Kidney (tissue), 14 donors: ENCODE measurements around the gene TXNRD1. TPM values are rescaled to one million over a fixed set of nuclear protein-coding genes. Genes with fewer than 3 reads are reported as not detected.

ENCODE experiments used
- DNase-seq, 5 donors: peaks; one replicate each; pipeline ENCODE4 v3.0.0-alpha.2; 2013 to 2020
- FAIRE-seq: peaks from 2 replicates; lab custom pipeline; 2012; peaks lifted over from hg19 to GRCh38; lab: Jason Lieb, UNC
- H3K27ac ChIP-seq, 2 donors: one replicate each; pipeline ENCODE4 v1.7.0; 2013; ENCODE audit warnings: low read depth in 2 of 2, low read length in 2 of 2, inconsistent platforms in 1 of 2
- H3K27me3 ChIP-seq: one replicate; pipeline ENCODE4 v1.7.1; 2013; ENCODE audit warnings: low read length, inconsistent platforms; ENCODE audit not compliant: control insufficient read depth, insufficient read depth
- H3K36me3 ChIP-seq, 3 donors: one replicate each; pipeline versions ENCODE4 v1.7.0 to v1.7.1; 2013; ENCODE audit warnings: low read length in 3 of 3, control low read depth in 1 of 3, inconsistent platforms in 1 of 3; ENCODE audit not compliant: insufficient read depth in 3 of 3, control insufficient read depth in 2 of 3
- H3K4me1 ChIP-seq, 3 donors: one replicate each; pipeline versions ENCODE4 v1.7.0 to v1.7.1; 2013; ENCODE audit warnings: low read length in 3 of 3, inconsistent platforms in 1 of 3, low read depth in 1 of 3; ENCODE audit not compliant: control insufficient read depth in 2 of 3, insufficient read depth in 2 of 3
- H3K4me3 ChIP-seq, 3 donors: one replicate each; pipeline versions ENCODE4 v1.7.0 to v1.8.1; 2013; ENCODE audit warnings: low read length in 3 of 3, control low read depth in 1 of 3, inconsistent platforms in 1 of 3
- H3K9ac ChIP-seq, 3 donors: one replicate each; pipeline versions ENCODE4 v1.7.0 to v1.7.1; 2013; ENCODE audit warnings: low read length in 3 of 3, control low read depth in 1 of 3, inconsistent platforms in 1 of 3
- H3K9me3 ChIP-seq, 3 donors: one replicate each; pipeline versions ENCODE4 v1.7.0 to v1.7.1; 2013; ENCODE audit warnings: low read length in 3 of 3, control low read depth in 1 of 3, inconsistent platforms in 1 of 3; ENCODE audit not compliant: control insufficient read depth in 2 of 3, insufficient read depth in 1 of 3
- intact Hi-C: fragments of 100-400 bp; cut with DNase I; formaldehyde crosslinking; loops from one replicate; pipeline ENCODE4 v1.11.1; 2022
- polyA plus RNA-seq: library from polyadenylated mRNA; stranded (reverse); fragments of 350-450 nt; fragmentation: Illumina TruSeq; extraction: RNeasy Lipid Tissue Mini Kit (QIAGEN cat#74804); gene quantifications from one replicate; pipeline ENCODE4 v1.2.3, GENCODE V29; 2014; ENCODE audit warnings: low read depth, low replicate concordance; ENCODE audit not compliant: insufficient read depth
- total RNA-seq: library from RNA; stranded (reverse); fragmentation: NEBNext Ultra II Directional; extraction: Animal tissue kit (Norgen Biotek cat#: 25700); gene quantifications from one replicate; pipeline ENCODE4 v1.2.1, GENCODE V29; 2021
- TF ChIP-seq, protein P1 (sequence below): IDR thresholded peaks from 3 replicates; pipeline ENCODE4 v1.5.1; 2012; ENCODE audit warnings: mild to moderate bottlenecking, moderate library complexity, borderline replicate concordance; ENCODE audit not compliant: insufficient read depth; ENCODE audit errors: extremely low read depth
- donor health status: control.
- donor health status: control.
- donor health status: control.
- donor health status: control.
- donor health status: control.
- donor health status: DM: yes; HTN: yes; CAD: no.
- donor health status: Normal renal cell carcinoma (clear cell type).

Gene TXNRD1
- total and polyA plus RNA-seq, 2 donors from 2014 or later = 45.0 to 73.2 TPM

DNA sequence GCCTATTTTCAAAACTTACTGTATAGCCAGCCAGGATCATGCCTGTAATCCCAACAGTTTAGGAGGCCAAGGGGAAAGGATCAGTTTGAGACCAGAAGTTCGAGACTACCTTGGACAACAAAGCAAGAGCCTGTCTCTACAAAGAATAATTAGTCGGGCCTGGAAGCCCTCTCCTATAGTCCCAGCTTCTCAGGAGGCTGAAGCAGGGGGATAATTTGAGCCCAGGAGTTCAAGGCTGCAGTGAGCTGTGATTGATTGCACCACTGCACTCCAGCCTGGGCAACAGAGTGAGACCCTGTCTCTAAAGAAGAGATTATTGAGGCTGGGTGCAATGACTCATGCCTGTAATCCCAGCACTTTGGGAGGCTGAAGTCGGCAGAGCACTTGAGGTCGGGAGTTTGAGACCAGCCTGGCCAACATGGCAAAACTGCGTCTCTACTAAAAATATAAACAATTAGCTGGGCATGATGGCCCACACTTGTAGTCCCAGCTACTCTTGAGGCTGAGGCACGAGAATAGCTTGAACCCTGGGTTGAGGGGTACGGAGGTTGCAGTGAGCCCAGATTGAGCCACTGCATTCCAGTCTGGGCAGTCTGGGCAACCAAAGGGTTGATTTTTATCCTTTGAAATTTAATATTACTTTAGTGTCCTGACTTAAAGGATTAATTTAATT lies 102.1 kb downstream of the TXNRD1 start:
- H3K36me3 ChIP-seq = peaks cover 13 to 46% (median 20%) of the 10 kb centered on the region in 3 donors
- H3K27me3 ChIP-seq = no peaks in the 10 kb centered on the region
- no peak overlapping the region for H3K9ac ChIP-seq
- no peak for FAIRE-seq
- no peaks in the 10 kb centered on the region for H3K4me1 ChIP-seq
- TF ChIP-seq, protein P1, sequence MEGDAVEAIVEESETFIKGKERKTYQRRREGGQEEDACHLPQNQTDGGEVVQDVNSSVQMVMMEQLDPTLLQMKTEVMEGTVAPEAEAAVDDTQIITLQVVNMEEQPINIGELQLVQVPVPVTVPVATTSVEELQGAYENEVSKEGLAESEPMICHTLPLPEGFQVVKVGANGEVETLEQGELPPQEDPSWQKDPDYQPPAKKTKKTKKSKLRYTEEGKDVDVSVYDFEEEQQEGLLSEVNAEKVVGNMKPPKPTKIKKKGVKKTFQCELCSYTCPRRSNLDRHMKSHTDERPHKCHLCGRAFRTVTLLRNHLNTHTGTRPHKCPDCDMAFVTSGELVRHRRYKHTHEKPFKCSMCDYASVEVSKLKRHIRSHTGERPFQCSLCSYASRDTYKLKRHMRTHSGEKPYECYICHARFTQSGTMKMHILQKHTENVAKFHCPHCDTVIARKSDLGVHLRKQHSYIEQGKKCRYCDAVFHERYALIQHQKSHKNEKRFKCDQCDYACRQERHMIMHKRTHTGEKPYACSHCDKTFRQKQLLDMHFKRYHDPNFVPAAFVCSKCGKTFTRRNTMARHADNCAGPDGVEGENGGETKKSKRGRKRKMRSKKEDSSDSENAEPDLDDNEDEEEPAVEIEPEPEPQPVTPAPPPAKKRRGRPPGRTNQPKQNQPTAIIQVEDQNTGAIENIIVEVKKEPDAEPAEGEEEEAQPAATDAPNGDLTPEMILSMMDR = no peak
- H3K27ac ChIP-seq = no peak overlapping the region
- no peak overlapping the region for H3K4me3 ChIP-seq
- DNase-seq = no peak
- intact Hi-C loops = no loop called here
- H3K9me3 ChIP-seq = no peaks in the 10 kb centered on the region

DNA sequence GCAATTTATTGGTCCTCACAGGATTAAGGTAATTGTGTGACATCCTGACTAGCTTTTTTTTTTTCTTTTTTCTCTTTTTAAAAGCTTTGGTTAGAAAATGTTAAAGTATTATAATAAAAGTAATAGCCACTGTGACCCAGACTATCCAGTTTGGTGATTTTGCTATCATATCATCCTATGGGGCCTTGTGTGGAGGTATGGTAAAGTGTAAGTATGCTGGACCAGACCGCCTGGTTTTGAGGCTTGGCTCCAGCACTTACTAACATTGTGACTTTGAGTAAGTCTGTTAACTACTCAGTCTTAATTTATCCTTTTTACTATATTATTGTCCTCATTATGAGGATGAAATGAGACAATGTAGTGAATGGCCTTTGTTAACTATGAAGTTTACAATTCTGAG lies 103.4 kb downstream of the TXNRD1 start:
- FAIRE-seq (no peak), DNase-seq (no peak)
- H3K36me3 ChIP-seq = peaks cover 7 to 33% (median 17%) of the 10 kb centered on the region in 3 donors
- intact Hi-C loops = no loop called here
- H3K27me3 ChIP-seq = no peaks in the 10 kb centered on the region
- no peaks in the 10 kb centered on the region for H3K4me1 ChIP-seq
- H3K9me3 ChIP-seq = no peaks in the 10 kb centered on the region
- no peak overlapping the region for H3K4me3 ChIP-seq
- TF ChIP-seq, protein P1 = no peak
- H3K27ac ChIP-seq = no peak overlapping the region
- H3K9ac ChIP-seq = no peak overlapping the region

DNA sequence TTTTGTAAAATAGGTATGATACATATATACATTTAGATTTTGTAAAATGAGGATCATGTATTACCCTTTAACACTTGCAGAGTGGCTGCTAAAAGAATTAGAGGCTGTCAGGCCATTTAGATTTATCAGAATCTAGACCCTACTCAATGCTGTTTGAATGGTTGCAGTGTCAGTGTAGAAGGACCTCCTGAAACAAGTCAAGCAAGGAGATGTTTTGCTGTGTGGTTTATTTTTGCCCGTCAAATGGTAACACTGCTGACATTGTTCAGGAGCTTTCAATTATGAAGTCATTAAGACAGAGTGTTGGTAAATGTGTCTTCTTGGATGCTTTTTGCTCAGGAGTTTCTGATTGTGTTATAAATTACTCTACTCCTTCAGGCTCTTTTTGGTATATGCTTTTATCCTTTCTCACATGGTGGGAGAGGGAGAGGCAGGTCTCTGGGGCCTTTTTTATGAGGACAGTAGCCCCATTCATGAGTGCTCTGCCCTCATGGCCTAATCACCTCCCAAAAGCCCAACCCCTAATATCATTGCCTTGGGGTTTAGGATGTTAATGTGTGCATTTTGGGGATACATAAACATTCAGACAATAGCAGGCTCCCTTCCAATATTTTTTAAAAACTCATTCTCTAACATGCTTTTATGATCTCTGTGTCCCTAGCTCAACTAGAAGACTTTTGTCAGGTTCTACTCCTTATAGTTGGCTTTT lies 104.5 kb downstream of the TXNRD1 start:
- H3K4me1 ChIP-seq = no peaks in the 10 kb centered on the region
- no peak overlapping the region for H3K27ac ChIP-seq
- peaks cover 4 to 28% (median 11%) of the 10 kb centered on the region in 3 donors for H3K36me3 ChIP-seq
- FAIRE-seq (no peak), DNase-seq (no peak)
- H3K4me3 ChIP-seq = no peak overlapping the region
- intact Hi-C loops = no loop called here
- TF ChIP-seq, protein P1 = no peak
- no peaks in the 10 kb centered on the region for H3K9me3 ChIP-seq
- H3K27me3 ChIP-seq = no peaks in the 10 kb centered on the region
- H3K9ac ChIP-seq = no peak overlapping the region
